Peyer's patch (tissue), 4 donors: ENCODE results near the gene SIX1.

ENCODE experiments used
- CTCF ChIP-seq, 6 experiments: fragments of 450-650 bp in 4 of 6; fragments of 200-600 bp in 2 of 6; sonication (generic) in 1 of 6; IDR thresholded peaks; one replicate each; pipeline ENCODE4 v1.5.1; 2017 to 2019; ENCODE audit warnings: antibody characterized with exemption in 6 of 6, mild to moderate bottlenecking in 3 of 6, moderate library complexity in 1 of 6
- POLR2A ChIP-seq, 2 donors: fragments of 450-650 bp; IDR thresholded peaks; one replicate each; pipeline ENCODE4 v1.5.1; 2017; ENCODE audit warnings: antibody characterized with exemption in 2 of 2, mild to moderate bottlenecking in 2 of 2, moderate library complexity in 2 of 2

GRCh38 chr14:60643463-60644314 is 5.6 kb downstream of the SIX1 start:
- no peak for TF ChIP-seq POLR2A (IDR thresholded peaks at IDR 0.05)
- TF ChIP-seq CTCF (IDR thresholded peaks at IDR 0.05), result no peak
